SJCRH30 (cell line): Measurements from ENCODE around the gene FABP2. TPM values are rescaled to one million over a fixed set of nuclear protein-coding genes. Genes with fewer than 3 reads are reported as not detected.
A peak's percentile ranks its signal among the peaks of the same experiment; 100 is the strongest.
"Not testable (repeated sequence)": the region's sequence is repeated elsewhere in the genome, so short reads cannot be mapped to it uniquely, and the experiment has no call there.

ENCODE experiments used
- DNase-seq, 2 experiments: peaks; one replicate each; pipeline ENCODE4 v3.0.0-alpha.2; 2015 to 2020
- H3K27ac ChIP-seq: fragments of 250-450 bp; sonication (Bioruptor Pico); 2 replicates; pipeline ENCODE4 v1.5.1; 2020; ENCODE audit warnings: mild to moderate bottlenecking, moderate library complexity
- H3K27me3 ChIP-seq: fragments of 250-450 bp; sonication (Bioruptor Pico); 2 replicates; pipeline ENCODE4 v1.5.1; 2020; ENCODE audit warnings: mild to moderate bottlenecking, moderate library complexity
- H3K36me3 ChIP-seq: fragments of 250-450 bp; sonication (Bioruptor Pico); 2 replicates; pipeline ENCODE4 v1.5.1; 2020; ENCODE audit warnings: mild to moderate bottlenecking, moderate library complexity
- H3K4me1 ChIP-seq: fragments of 250-450 bp; sonication (Bioruptor Pico); 2 replicates; pipeline ENCODE4 v1.5.1; 2020; ENCODE audit warnings: mild to moderate bottlenecking, moderate library complexity
- H3K4me3 ChIP-seq: fragments of 250-450 bp; sonication (Bioruptor Pico); 2 replicates; pipeline ENCODE4 v1.5.1; 2020; ENCODE audit warnings: mild to moderate bottlenecking, moderate library complexity
- H3K9me3 ChIP-seq: fragments of 250-450 bp; sonication (Bioruptor Pico); replicated peaks from 2 replicates; pipeline ENCODE4 v1.5.1; 2020; ENCODE audit warnings: mild to moderate bottlenecking, moderate library complexity
- total RNA-seq: library from RNA; depleted of rRNA; stranded (reverse); fragments of >200 nt; shearing (Covaris generic); gene quantifications from 2 replicates; pipeline ENCODE4 v1.2.3, GENCODE V29; 2014; rRNA removed

FABP2 gene
- total RNA-seq, result not detected in 2 replicates

DNA sequence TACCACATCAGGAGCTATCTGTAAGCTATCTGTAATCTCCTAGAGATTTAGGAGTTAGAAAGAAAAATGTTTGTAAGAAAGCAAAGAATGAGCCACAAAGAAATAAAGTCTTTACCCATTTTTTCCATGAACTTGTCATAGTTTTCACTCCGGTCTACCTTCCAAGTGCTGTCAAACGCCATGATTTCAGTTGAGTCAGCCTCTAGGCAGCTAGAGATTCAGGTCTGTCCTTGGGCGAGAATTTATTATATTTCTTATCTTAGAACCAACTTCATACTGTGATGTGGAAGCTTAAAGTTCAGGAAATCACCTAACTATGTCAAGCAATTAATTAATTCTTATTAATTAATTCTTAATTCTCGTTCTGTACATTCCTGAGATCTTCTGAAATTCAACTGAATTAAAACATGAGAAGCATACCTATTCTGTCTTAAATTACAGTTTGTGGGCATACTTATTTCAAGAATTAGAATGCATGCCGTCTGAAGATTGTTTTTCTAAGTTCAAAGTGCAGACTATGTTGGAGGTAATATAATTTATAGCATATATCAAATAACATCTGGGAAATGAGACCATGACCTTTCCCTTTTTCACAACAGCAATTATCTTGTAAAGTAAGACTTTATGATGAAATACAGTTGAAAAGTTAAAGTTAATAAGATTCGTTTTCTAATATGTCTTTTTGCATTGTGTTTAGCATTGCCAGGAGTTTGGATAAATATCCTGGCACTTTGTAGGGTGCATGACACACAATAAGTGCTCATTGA, at the start of gene FABP2:
TSS of gene FABP2 (minus strand) at position 218 of the 767 bp plus-strand sequence. CDS start at position 182, 36 bp downstream.
- Histone ChIP-seq H3K36me3 (no peaks in the 10 kb centered on the region), H3K9me3 (0 out of 2 replicates have a peak, but pooled peaks cover 2% of the 10 kb centered on the region), H3K27me3 (no peaks in the 10 kb centered on the region), H3K4me1 (no peaks in the 10 kb centered on the region), H3K27ac (no peak within 1 kb of the TSS), H3K4me3 (no peak within 1 kb of the TSS)
- DNase-seq, result no peak

DNA sequence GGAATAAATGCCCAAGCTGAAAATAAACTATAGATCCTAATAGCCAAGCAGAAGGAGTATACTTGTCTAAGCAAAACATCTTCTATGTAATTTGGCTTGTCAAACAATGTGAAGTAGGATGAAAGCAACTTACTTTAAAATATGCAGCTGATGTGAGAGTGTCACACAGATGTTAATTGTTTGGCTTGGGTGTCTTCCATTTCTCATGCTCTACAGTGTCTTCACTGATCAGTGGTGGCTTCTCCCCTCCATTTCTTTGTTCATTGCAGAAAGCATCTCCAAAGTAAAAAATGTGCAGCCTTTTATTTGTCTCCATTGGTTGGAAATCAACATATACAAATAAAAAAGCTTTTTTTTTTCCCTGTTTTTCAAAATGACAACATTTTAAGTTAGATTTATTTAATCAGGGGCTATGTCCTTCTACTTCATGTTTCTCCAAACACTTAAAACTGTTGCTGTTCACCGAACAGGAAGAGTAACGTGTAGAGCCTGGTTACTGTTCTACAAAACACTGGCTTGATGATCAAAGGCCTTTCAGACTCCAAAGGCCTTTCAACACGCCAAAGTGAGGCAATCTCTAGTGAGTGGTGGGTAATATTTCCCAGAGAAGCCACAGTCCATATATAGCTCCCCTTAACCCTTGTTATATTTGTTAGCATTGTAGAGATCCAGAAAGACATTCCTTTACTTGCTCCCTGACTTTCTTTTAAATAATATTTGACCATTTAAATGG, 49.2 kb upstream of the FABP2 start:
- not testable (repeated sequence) for H3K4me3 ChIP-seq, DNase-seq, H3K36me3 ChIP-seq, H3K9me3 ChIP-seq, H3K27me3 ChIP-seq, H3K27ac ChIP-seq, H3K4me1 ChIP-seq

GRCh38 chr4:119370392-119370791, 48.5 kb upstream of the FABP2 start:
- not testable (repeated sequence) for H3K4me3 ChIP-seq, H3K9me3 ChIP-seq, H3K36me3 ChIP-seq, H3K4me1 ChIP-seq, H3K27me3 ChIP-seq, H3K27ac ChIP-seq
- peak; percentile 61 to 74 for DNase-seq

DNA sequence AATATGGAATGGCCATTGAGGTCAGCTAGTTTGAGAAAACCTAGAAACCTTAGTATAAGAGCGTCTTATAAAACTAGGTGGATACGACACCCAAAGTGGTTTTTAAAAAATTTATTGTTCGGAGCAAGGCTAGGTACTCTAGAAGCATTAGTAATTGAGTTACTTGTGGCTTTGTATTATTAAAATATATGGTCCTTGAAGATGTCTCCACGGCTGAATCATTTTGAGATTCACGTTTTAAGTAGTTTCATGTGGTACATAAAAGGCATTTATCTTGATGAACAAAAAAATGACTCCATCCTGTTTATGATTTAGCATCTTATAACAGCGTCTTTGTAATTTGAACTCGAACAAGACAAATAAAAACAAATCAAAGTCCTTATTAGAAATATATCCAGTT, 44.9 kb upstream of the FABP2 start:
- not testable (repeated sequence) for H3K27ac ChIP-seq, H3K4me3 ChIP-seq, H3K36me3 ChIP-seq, H3K9me3 ChIP-seq, DNase-seq, H3K4me1 ChIP-seq, H3K27me3 ChIP-seq

DNA sequence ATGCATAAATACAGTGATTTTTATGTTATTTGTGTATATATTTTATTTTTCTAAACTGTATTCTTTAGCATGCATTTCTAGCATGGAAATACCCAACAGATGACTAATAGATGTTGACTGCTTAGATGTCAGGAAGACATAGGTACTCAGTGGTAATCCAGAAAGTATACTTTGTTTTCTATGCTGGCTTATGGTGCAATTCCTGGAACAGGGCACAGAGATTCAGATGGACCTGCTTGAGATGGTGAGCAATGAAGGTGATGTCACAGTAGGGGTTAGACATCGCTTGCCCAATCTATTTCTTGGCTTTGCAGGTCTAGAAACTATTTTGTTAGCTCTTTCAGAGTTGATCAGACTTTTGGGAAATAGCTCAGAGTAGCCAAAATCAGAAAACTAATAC, 42.3 kb upstream of the FABP2 start:
- not testable (repeated sequence) for DNase-seq, H3K4me1 ChIP-seq, H3K9me3 ChIP-seq, H3K4me3 ChIP-seq, H3K27ac ChIP-seq, H3K27me3 ChIP-seq, H3K36me3 ChIP-seq

GRCh38 chr4:119363372-119363771, 41.4 kb upstream of the FABP2 start:
- H3K27ac ChIP-seq, H3K4me3 ChIP-seq, DNase-seq, H3K4me1 ChIP-seq, H3K36me3 ChIP-seq, H3K9me3 ChIP-seq, H3K27me3 ChIP-seq: not testable (repeated sequence)

GRCh38 chr4:119362413-119362812, 40.5 kb upstream of the FABP2 start:
- not testable (repeated sequence) for H3K36me3 ChIP-seq, H3K4me1 ChIP-seq, H3K27ac ChIP-seq, DNase-seq, H3K27me3 ChIP-seq, H3K4me3 ChIP-seq, H3K9me3 ChIP-seq

DNA sequence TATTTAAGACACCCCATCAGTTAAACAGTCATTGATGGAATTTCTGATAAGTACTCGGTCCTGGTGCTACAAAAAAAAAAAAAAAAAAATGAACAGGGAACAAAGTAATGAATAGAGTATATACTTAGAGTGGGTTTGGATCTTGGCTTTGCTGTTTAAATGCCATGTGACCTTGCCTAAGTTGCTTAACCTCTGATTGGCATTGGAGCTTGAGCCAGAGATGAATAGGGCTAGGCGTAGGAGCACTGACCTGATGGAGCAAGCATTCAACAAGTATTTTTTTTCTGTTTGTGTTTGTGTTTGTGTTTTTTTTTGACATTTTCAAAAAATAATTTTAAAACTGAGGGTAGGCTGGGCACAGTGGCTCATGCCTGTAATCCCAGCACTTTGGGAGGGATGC, 37.9 kb upstream of the FABP2 start:
- H3K4me1 ChIP-seq, H3K4me3 ChIP-seq, H3K9me3 ChIP-seq, H3K27ac ChIP-seq, H3K36me3 ChIP-seq, DNase-seq, H3K27me3 ChIP-seq: not testable (repeated sequence)

DNA sequence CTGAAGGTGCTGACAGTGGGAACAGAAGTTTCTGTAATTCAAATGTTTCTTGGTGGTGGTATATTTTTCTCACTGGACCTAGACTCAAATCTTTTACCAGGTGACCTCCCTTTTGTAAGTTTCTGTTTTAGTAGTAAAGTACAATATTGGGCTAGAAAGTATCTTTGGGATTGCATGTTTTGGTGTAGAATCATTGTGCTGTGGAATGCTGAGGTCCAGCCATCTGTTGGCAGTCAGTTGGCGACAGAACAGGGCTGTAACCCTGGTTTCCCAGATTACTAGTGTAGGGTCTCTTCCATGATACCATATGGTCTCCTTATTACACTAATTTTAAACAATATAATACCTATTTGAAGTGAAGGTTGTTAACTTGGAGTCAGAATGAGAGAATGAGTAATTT, 34.9 kb upstream of the FABP2 start:
- not testable (repeated sequence) for H3K4me1 ChIP-seq
- DNase-seq, result peak in 1 of 2 experiments; percentile 11

DNA sequence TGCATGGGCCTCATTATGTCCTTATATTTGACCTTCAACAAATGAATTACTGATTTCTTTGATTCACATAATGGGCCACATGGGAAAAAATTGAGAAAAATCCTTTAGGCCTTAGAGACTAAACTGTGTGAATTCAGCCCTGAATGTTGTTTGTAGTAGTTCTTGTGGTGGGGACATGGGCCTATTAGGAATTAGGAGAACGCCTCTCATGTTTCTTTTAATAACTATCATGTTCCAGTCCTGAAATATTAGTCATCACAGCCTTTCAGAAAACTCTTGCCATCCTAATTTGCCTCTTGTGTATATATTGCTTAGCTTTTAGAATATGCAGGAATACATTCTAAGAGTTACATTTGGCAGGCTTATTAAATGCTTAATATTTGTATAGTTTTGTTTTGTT, 34.1 kb upstream of the FABP2 start:
- H3K4me3 ChIP-seq, H3K9me3 ChIP-seq, H3K4me1 ChIP-seq, H3K36me3 ChIP-seq, H3K27me3 ChIP-seq, H3K27ac ChIP-seq, DNase-seq: not testable (repeated sequence)

More for the DNA sequence above, 34.9 kb upstream of the FABP2 start:
- H3K27ac ChIP-seq, H3K36me3 ChIP-seq, H3K27me3 ChIP-seq, H3K9me3 ChIP-seq, H3K4me3 ChIP-seq: not testable (repeated sequence)

- H3K36me3 ChIP-seq, H3K4me1 ChIP-seq, H3K27me3 ChIP-seq, H3K27ac ChIP-seq, H3K9me3 ChIP-seq, H3K4me3 ChIP-seq, DNase-seq: not testable (repeated sequence)
Measured at GRCh38 chr4:119353364-119353763, 31.4 kb upstream of the FABP2 start.

GRCh38 chr4:119348169-119348568, 26.2 kb upstream of the FABP2 start:
- H3K4me3 ChIP-seq, DNase-seq, H3K36me3 ChIP-seq, H3K9me3 ChIP-seq, H3K4me1 ChIP-seq, H3K27me3 ChIP-seq, H3K27ac ChIP-seq: not testable (repeated sequence)

- H3K4me1 ChIP-seq, DNase-seq, H3K27me3 ChIP-seq, H3K27ac ChIP-seq, H3K9me3 ChIP-seq, H3K4me3 ChIP-seq, H3K36me3 ChIP-seq: not testable (repeated sequence)
Measured at GRCh38 chr4:119343293-119343692, 21.4 kb upstream of the FABP2 start.

DNA sequence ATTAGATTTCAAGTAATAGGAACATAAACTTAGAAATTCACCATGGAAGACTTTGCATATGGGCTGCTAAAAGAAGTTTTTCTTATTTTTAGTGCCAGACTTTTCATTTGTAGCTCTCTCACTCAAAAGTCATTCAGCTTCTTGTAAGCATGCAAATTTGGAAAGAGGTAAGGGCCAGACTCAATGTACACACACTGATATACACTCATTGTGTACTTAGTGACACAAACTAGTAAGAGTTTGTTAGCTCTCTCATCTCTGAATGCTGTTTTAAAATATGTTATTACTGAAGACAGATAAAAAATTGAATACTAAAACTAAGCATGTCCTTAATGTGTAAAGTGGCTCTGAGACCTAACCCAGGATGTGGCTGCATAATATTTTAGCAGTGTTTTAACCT, 18.0 kb upstream of the FABP2 start:
- H3K27me3 ChIP-seq, H3K9me3 ChIP-seq, H3K4me1 ChIP-seq, DNase-seq, H3K36me3 ChIP-seq, H3K4me3 ChIP-seq, H3K27ac ChIP-seq: not testable (repeated sequence)

DNA sequence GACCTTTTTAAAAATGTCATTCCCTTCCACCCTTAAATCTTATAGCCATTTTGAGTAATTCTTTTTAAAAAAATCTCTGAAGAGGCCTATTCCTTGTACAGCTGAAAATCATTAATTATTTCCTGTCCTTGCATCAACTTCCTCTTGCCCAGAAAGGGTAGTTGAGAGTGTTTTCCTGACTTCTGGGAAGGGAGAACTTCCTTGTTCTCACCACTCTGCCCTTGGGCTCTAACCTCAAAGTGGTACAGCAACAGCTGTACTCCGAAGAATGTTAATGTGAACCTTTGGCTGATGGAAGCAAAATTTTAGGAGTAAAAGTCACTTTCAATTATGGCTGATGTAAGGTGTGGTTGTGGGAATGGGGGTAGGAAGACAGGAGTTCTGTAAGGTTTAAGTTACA, 15.1 kb upstream of the FABP2 start:
- no peaks in the 10 kb centered on the region for H3K9me3 ChIP-seq
- no peaks in the 10 kb centered on the region for H3K36me3 ChIP-seq
- H3K4me3 ChIP-seq, result no peak overlapping the region
- no peaks in the 10 kb centered on the region for H3K4me1 ChIP-seq
- peak; percentile 33 to 62 for DNase-seq
- H3K27me3 ChIP-seq, result no peaks in the 10 kb centered on the region
- H3K27ac ChIP-seq, result no peak overlapping the region
